Posterior cingulate gyrus (tissue), 11 donors: ENCODE results near the gene MLST8.
"Not testable (repeated sequence)": the region's sequence is repeated elsewhere in the genome, so short reads cannot be mapped to it uniquely, and the experiment has no call there.

ENCODE experiments used
- DNase-seq, 10 donors: peaks; one replicate each; pipeline versions ENCODE4 v3.0.0 to v3.0.0-alpha.2; 2020 to 2021; ENCODE audit warnings: mixed read lengths in 3 of 10
- intact Hi-C: fragments of 100-400 bp; cut with DNase I; formaldehyde crosslinking; loops from one replicate; pipeline ENCODE4 v1.15.1; 2023

MLST8 gene

GRCh38 chr16:2238838-2239675, 33.8 kb downstream of the MLST8 start:
- no peak for DNase-seq
- intact Hi-C loops = no loop called here

DNA sequence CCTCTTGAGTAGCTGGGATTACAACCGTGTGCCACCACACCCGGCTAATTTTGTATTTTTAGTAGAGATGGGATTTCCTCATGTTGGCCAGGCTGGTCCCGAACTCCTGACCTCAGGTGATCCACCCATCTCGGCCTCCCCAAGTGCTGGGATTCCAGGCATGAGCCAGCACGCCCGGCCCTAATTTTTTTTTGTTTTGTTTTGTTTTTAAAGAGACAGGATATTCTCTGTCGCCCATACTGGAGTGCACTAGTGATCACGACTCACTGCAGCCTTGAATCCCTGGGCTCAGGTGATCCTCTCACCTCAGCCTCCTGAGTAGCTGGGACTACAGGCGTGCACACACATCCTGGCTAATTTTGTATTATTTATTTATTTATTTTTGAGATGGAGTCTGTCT, 35.1 kb downstream of the MLST8 start:
- intact Hi-C loops, DNase-seq: not testable (repeated sequence)

GRCh38 chr16:2242598-2242997, 37.3 kb downstream of the MLST8 start:
- DNase-seq = peak in 4 of 10 donors; percentile 34 to 90 (median 67)
- intact Hi-C loops = no loop called here

- intact Hi-C loops = no loop called here
Observed at GRCh38 chr16:2243031-2243528, 37.8 kb downstream of the MLST8 start.

GRCh38 chr16:2243781-2244180, 38.5 kb downstream of the MLST8 start:
- peak in 1 of 10 donors; percentile 59 for DNase-seq
- intact Hi-C loops = no loop called here

More at GRCh38 chr16:2243031-2243528, 37.8 kb downstream of the MLST8 start:
- DNase-seq = peak in 1 of 10 donors; percentile 71

GRCh38 chr16:2244301-2244700, 39.0 kb downstream of the MLST8 start:
- DNase-seq = peak in 1 of 10 donors; percentile 69
- intact Hi-C loops = no loop called here

DNA sequence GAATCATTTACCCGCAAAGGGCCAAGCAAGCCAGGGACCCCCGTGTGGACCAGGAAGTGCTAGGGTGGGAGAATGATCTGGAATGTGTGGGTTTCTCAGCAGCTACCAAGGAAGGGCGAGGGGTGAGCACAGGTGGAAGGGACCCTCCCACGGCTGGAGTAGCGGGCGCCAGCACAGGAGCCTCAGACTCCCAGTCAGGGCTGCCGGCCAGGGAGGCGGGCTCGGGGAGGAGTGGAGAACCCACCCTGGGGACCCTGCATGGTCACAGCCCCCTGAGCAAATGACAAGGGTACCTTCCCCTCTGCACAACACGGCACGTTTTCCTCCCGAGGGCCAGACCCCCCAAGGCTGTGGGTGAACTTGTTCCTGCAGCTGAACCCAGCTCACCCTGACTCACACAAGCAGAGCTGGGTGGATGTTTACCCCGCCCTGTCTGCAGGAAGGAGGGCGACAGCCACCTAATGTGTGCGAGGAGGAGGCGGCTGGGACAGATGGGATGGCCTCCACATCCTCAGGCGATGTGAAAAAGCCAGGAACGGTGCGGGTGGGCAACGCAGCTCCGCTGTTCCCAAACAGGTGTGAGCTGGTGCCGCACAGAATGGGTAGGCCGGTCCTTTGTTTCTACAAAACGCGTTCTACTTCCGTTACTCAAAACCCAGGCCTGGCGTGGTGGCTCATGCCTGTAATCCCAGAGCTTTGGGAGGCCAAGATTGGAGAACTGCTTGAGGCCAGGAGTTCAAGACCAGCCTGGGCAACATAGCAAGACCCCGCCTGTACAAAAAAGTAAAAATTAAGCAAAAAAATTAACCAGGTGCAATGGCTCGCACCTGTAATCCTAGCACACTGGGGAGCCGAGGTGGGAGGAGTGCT, 39.9 kb downstream of the MLST8 start:
- intact Hi-C loops = no loop called here
- DNase-seq = peak in 1 of 10 donors; percentile 65

- intact Hi-C loops = no loop called here
- DNase-seq = peak in 1 of 10 donors; percentile 61
Observed at GRCh38 chr16:2246301-2246885, 41.1 kb downstream of the MLST8 start.

GRCh38 chr16:2250652-2251295, 45.5 kb downstream of the MLST8 start:
- intact Hi-C loops = loop anchor here (1.0 kb wide), 1 partner anchor 95 kb away; the partner anchor contains the start of gene TRAF7
- no peak for DNase-seq

DNA sequence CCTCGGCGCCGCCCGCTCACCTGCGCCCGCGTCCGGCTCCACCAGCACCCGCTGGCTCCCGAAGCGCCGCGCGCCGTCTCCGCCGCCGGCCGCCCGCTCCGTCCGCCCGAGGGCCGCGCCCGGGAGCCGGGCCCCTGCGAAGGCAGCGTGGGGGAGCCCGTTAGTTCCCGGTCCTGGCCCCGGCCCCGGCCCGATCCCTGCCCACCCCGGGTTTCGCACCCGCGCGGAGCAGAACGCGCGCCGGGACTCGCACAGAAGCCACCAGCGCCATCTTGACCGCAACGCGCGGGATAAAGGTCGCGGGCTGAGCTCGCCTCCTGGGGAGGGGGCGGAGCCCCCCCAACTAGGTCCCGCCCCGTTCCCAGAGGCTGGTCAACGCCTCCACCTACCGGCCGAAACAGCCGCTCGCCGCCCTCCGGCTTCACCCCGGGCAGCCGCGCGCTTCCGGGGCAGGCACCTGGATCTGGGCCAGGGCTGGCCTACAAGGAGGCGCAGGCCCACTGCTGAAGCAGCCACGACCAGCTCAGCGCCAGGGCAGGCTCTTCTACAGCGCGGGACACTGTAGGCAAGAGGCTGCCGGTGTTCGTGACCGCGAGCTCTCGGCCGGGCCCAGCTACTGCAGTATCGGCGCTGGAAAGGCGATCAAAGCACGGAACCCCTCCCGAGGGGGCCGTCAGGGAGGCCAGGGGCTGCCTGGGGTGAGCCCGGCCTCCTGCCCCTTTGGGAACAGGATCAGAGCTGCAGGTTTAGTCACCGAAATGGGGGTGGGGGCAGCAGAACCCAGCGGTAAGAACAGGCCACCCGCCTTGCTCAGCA, 46.2 kb downstream of the MLST8 start, which contains the start of gene ECI1:
ECI1 (minus strand) TSS at position 292 of the 816 bp plus-strand sequence; CDS start at position 271, 21 bp downstream.
- peak; percentile 86 to 98 (median 91) for DNase-seq
- intact Hi-C loops = loop anchor here (1.0 kb wide), 1 partner anchor 96 kb away; the partner anchor contains the start of gene TRAF7

DNA sequence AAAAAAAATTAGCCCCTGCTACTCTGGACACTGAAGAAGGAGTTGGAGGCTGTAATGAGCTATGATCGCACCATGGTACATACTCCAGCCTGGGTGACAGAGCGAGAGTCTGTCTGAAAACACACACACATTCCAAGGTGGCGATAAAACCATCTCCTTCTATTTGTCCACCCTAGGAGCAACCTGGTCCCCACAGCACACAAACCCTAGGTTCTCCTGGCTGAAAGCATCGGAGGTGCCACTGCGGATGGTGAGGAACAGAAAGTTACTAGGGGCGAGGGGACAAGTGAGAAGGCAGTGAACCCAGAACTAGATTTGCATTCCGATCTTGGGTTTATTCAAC, 47.5 kb downstream of the MLST8 start:
- DNase-seq = no peak
- intact Hi-C loops = no loop called here

- intact Hi-C loops = no loop called here
- DNase-seq = peak in 1 of 10 donors; percentile 26
Observed at GRCh38 chr16:2253293-2253692, 48.0 kb downstream of the MLST8 start.

- intact Hi-C loops = no loop called here
- DNase-seq = peak in 3 of 10 donors; percentile 18 to 82 (median 80)
Observed at GRCh38 chr16:2256531-2257140, 51.4 kb downstream of the MLST8 start.

GRCh38 chr16:2257726-2258125, 52.5 kb downstream of the MLST8 start:
- peak in 3 of 10 donors; percentile 37 to 75 (median 66) for DNase-seq
- intact Hi-C loops = no loop called here

DNA sequence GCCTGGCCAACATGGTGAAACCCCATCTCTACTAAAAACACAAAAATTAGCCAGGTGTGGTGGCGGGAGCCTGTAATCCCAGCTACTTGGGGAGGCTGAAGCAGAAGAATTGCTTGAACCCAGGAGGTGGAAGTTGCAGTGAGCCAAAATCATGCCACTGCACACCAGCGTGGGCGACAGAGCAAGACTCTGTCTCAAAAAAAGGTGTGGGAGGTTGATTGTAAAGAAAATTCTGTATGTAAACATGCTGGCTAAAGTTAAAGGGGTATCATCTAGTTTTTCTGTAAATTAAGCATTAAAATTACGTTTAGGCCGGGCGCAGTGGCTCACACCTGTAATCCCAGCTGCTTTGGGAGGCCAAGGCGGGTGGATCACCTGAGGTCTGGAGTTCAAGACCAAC, 53.3 kb downstream of the MLST8 start:
- intact Hi-C loops = not testable (repeated sequence)
- peak in 1 of 10 donors; percentile 7 for DNase-seq
